Panc1 (cell line): ENCODE results near the gene FPR2.

Experiments
- CTCF ChIP-seq: fragments of 450-650 bp; IDR thresholded peaks from 2 replicates; pipeline ENCODE4 v1.5.1; 2017; ENCODE audit warnings: mild to moderate bottlenecking
- POLR2AphosphoS5 ChIP-seq: IDR thresholded peaks from 2 replicates; pipeline ENCODE4 v1.6.1; 2012; ENCODE audit warnings: mild to moderate bottlenecking, low read depth, low read length, moderate library complexity

- TF ChIP-seq CTCF (no peak; the same call in 1 of the 2 replicates), POLR2AphosphoS5 (no peak)
These were observed 47.5 kb downstream of the FPR2 start for GRCh38 chr19:51808333-51808986.
